Uterus (tissue), 2 donors: ENCODE measurements around the gene HES2.

Experiments
- CTCF ChIP-seq, 4 experiments: fragments of 200-600 bp in 2 of 4; fragments of 450-650 bp in 2 of 4; sonication (generic) in 2 of 4; IDR thresholded peaks; one replicate each; pipeline ENCODE4 v1.5.1; 2016 to 2019; ENCODE audit warnings: antibody characterized with exemption in 4 of 4, mild to moderate bottlenecking in 2 of 4, moderate library complexity in 1 of 4
- POLR2A ChIP-seq, 2 donors: fragments of 450-650 bp; IDR thresholded peaks; one replicate each; pipeline ENCODE4 v1.6.1; 2016; ENCODE audit warnings: antibody characterized with exemption in 2 of 2, mild to moderate bottlenecking in 1 of 2, moderate library complexity in 1 of 2

- TF ChIP-seq CTCF (IDR thresholded peaks at IDR 0.05), result no peak
- no peak for TF ChIP-seq POLR2A (IDR thresholded peaks at IDR 0.05)
These were observed 20.4 kb downstream of the HES2 start for GRCh38 chr1:6399294-6399693.
